ENCODE measurements around the gene DNAJC11.
"Not testable (repeated sequence)": the region's sequence is repeated elsewhere in the genome, so short reads cannot be mapped to it uniquely, and the experiment has no call there.

Gene DNAJC11

GRCh38 chr1:6700853-6701436, 671 bp downstream of the DNAJC11 start:
- DNase-seq (ENCODE audit: insufficient read length, low spot score), result no peak
- no peak for FAIRE-seq

DNA sequence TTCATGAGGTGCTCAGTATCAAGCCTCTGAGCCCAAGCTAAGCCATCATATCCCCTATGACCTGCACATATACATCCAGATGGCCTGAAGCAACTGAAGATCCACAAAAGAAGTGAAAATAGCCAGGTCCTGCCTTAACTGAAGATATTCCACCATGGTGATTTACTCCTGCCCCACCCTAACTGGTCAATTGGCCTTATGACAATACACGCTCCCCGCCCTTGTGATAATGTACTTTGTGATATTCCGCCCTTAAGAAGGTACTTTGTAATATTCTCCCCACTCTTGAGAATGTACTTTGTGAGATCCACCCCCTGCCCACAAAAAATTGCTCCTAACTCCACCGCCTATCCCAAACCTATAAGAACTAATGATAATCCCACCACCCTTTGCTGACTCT, 1.7 kb downstream of the DNAJC11 start:
- not testable (repeated sequence) for DNase-seq (ENCODE audit: insufficient read length, low spot score); FAIRE-seq

- DNase-seq (ENCODE audit: insufficient read length, low spot score) (no peak), FAIRE-seq (no peak)
Observed at GRCh38 chr1:6695868-6696267, 5.7 kb downstream of the DNAJC11 start.

DNA sequence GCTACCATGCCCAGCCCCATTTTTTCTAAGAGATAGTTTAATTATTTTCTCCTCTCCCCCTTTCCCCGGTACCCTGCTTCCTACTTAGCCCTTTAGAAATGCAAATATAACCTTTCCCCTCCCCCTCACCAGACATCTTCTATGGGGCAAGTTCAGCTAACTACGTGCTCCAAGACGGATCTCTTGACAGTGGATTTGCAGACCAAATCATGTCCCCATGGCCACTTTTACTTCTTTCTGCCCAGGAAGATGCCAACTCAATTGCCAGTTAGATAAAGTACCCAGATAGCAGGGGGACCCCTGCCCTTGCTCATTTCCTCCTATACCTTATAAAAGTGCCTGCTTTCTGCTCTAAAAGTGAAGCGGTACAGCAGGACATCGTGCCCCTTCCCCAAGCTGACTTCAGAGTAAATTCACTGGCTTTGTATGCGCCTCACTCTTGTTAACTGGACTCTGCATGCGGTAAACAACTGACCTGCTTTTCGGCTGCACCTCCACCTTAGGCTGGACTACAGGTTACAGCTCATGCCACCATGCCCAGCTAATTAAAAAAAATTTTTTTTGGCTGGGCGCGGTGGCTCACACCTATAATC, 7.4 kb downstream of the DNAJC11 start:
- FAIRE-seq (no peak), DNase-seq (ENCODE audit: insufficient read length, low spot score) (no peak)

GRCh38 chr1:6692956-6693355, 8.7 kb downstream of the DNAJC11 start:
- DNase-seq (ENCODE audit: insufficient read length, low spot score), result no peak
- FAIRE-seq, result no peak

- no peak for DNase-seq (ENCODE audit: insufficient read length, low spot score)
- no peak for FAIRE-seq
Observed at GRCh38 chr1:6691507-6691906, 10.1 kb downstream of the DNAJC11 start.

- DNase-seq (ENCODE audit: insufficient read length, low spot score), result no peak
- no peak for FAIRE-seq
Observed at GRCh38 chr1:6690186-6690585, 11.4 kb downstream of the DNAJC11 start.

GRCh38 chr1:6688757-6689156, 12.9 kb downstream of the DNAJC11 start:
- FAIRE-seq (no peak), DNase-seq (ENCODE audit: insufficient read length, low spot score) (no peak)

DNA sequence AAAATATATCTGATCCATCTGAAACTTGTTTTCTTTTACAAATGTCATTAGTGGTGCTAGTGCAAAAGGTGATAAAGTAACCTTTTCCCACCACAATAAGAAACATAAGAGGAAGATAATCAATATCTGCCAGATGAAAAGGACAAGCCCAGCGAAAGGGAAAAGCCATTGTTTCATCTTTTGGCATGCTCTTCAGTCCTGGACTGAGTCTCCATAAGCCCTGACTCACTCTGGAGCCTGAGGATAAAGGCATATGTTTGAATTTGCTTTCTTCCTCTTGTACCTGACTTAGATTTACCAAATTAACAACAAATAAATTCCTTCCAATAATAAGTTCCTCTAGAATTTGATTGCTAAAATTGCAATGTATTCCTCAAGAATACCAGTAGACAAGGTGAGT, 13.6 kb downstream of the DNAJC11 start:
- FAIRE-seq (no peak), DNase-seq (ENCODE audit: insufficient read length, low spot score) (no peak)

DNA sequence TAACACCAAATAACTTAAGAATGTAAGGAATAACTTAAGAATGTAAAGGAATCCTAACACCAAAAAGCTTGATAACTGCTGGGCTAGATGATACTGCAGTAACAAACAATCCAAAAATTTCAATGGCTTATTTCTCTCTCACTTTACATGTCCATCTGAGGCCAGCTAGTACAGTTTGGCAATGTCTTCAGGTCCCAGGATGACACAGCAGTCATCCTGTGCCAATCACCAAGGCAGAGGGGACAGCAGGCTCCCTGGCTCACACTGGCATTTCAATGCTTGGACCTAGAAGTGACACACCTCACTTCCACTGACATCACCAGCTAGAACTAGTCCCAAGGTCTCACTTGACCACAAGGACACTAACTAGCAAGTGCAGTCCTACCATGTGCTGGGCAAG, 15.3 kb downstream of the DNAJC11 start:
- DNase-seq (ENCODE audit: insufficient read length, low spot score) (no peak), FAIRE-seq (no peak)

DNA sequence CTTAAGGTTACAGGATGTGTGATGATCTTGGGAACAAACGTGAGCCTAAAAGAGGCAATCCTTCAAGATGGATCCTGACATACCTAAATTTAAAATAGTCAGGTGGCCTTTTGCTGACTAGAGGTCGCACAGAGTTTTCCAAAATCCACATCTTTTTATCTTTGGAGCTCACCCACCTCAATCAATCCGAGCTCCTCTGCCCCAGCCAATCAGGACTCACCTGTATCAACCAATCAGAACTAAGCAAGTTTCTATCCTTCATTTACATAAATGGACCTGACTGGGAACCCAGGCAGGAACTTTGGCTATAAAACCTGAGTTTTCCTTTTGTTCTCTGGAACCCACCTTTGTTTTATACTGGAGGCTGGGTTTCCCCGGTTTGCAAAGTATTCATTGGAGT, 16.2 kb downstream of the DNAJC11 start:
- DNase-seq (ENCODE audit: insufficient read length, low spot score) (no peak), FAIRE-seq (no peak)

DNA sequence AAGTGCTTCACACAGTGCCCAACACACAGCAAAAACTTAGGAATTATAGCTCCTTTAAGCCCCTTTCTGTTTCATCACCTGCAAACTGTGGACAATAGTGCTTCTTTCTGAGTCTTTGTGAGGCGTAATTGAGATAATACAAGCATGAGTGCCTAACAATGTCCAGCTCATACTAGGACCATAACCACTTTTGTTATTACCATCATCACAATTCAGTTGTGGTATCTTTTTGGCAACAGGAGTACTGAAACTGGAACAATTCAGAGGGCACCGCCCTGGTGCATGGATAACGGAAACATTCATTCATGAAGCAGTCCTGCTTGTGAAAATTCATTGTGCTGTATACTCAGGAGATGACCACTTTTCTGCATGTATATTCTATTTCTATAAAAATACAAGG, 18.2 kb downstream of the DNAJC11 start:
- no peak for DNase-seq (ENCODE audit: insufficient read length, low spot score)
- FAIRE-seq, result no peak

GRCh38 chr1:6675941-6676340, 25.7 kb downstream of the DNAJC11 start:
- no peak for FAIRE-seq
- DNase-seq (ENCODE audit: insufficient read length, low spot score), result no peak

DNA sequence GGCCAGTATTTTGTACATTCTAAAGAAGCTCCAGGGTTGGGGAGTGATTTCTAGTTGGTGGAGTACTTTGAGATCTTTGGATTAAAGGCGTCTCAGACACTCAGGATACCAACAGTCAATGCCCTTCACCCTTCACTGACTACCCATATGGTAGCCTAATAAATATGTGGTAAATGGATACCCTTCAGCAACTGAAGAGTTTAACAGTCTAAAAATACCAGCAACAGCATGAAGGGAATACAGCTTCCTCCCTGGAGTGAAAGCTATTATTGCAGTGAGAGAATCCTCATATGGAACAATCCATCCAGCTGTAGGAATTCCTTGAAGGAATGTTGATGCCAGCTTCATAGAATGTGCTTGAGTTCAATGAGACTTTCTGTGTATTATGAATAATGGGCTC, 26.8 kb downstream of the DNAJC11 start:
- FAIRE-seq, result no peak
- no peak for DNase-seq (ENCODE audit: insufficient read length, low spot score)

DNA sequence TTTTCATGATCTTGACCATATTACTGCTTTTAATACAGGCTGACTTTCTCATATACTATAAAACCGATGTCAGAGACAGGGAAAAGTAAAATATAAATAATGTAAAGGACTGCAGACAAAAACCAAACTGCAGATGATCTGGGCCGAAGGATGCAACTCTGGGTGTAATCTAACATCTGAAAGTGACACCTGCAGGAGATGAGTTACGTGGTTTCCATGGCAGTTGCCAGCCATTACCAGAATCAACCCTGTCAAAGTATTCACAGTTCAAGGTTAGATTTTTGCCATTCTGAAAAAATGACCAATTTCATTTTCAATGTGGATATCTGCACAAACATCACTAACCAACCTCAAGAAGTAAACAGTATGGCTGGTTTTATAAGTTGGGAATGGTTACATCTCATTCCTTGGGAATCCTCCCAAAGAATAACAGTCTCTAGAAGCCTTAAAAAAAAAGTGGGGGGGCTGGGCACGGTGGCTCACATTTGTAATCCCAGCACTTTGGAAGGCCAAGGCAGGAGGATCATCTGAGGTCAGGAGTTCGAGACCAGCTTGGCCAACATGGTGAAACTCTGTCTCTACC, 27.7 kb downstream of the DNAJC11 start:
- FAIRE-seq (no peak), DNase-seq (ENCODE audit: insufficient read length, low spot score) (no peak)

DNA sequence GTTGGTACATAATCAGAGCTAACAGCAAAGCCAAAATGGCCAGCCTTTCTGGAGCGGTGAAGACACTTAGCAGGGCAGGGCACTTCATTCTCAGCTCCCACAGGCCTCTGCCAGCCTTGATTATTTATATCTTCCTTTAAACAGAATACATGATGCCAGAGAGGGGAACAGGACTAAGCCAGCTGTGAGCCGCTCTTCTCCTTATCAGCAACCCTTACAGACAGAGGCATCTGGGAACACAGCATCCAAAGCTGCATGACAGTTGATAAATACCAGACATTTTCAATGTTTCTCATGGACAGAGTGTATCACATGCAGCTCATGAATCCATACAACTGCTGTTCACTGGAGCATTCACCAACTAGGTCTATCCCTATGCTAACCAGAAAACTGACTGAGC, 29.1 kb downstream of the DNAJC11 start:
- DNase-seq (ENCODE audit: insufficient read length, low spot score) (no peak), FAIRE-seq (no peak)

DNA sequence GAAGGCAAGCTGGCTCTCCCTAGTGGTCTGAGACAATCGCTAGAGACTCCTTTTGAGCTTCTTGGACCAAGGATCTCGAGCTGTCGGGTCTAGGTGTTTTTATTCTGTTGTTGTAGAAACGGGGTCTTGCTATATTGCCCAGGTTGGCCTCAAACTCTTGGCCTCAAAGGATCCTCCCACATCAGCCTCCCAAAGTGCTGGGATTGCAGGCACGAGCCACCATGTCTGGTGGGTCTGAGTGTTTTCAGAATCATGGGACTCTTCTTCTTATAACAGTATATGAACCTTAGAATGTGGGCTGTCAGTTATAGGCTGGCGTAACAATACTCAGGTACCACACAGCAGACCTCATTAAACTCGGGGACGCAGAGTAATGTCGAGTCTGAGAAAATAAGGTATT, 33.1 kb downstream of the DNAJC11 start:
- DNase-seq (ENCODE audit: insufficient read length, low spot score), result no peak
- FAIRE-seq, result no peak

DNA sequence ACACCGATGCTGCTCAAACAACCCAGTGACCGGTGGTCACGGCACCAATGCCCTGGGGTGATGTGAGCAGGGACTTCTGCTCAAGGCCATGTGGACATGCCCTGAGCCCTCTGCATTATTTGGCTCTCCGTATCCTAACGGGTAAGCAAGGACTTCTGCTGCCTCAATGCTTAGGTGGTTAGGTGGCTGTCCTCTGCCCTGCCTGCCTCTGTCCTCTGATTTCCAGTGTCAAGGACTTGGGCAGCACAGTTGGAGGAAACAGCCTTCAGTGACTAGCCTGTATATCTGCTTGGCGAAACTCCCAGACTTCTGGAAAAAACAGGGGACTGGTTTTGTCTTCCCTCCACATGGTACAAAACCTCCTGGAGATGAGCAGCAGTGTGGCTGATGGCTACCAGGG, 34.5 kb downstream of the DNAJC11 start:
- DNase-seq (ENCODE audit: insufficient read length, low spot score), result no peak
- no peak for FAIRE-seq

- DNase-seq (ENCODE audit: insufficient read length, low spot score) (no peak), FAIRE-seq (no peak)
Observed at GRCh38 chr1:6666696-6667095, 34.9 kb downstream of the DNAJC11 start.

GRCh38 chr1:6662468-6662867, 39.1 kb downstream of the DNAJC11 start:
- not testable (repeated sequence) for DNase-seq (ENCODE audit: insufficient read length, low spot score); FAIRE-seq

GRCh38 chr1:6660415-6661049, 41.1 kb downstream of the DNAJC11 start:
- no peak for FAIRE-seq
- DNase-seq (ENCODE audit: insufficient read length, low spot score), result no peak

All from GM19239 (cell line).